ENCODE data around the gene TWSG1. TPM values are rescaled to one million over a fixed set of nuclear protein-coding genes. Genes with fewer than 3 reads are reported as not detected.

Gene TWSG1
- total RNA-seq, 2 donors from 2014 or later: 14.7 to 16.6 TPM

DNA sequence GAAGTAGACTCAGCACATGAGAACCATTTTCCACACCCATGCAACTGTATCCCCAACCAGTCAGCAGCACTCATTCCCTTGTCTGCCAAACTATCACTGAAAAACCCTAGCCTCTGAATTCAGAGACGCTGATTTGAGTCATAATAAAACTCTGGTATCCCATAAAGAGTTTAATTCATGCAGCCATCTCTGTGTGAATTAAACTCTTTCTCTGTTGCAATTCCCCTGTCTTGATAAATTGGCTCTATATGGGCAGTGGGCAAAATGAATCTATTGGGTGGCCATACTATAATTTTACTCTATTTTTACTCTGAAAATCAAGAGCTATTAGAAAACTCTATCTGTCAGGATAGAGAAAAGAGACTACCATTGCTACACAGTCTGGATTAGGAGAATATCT, 40.6 kb upstream of the TWSG1 start:
- TF ChIP-seq, protein P1, sequence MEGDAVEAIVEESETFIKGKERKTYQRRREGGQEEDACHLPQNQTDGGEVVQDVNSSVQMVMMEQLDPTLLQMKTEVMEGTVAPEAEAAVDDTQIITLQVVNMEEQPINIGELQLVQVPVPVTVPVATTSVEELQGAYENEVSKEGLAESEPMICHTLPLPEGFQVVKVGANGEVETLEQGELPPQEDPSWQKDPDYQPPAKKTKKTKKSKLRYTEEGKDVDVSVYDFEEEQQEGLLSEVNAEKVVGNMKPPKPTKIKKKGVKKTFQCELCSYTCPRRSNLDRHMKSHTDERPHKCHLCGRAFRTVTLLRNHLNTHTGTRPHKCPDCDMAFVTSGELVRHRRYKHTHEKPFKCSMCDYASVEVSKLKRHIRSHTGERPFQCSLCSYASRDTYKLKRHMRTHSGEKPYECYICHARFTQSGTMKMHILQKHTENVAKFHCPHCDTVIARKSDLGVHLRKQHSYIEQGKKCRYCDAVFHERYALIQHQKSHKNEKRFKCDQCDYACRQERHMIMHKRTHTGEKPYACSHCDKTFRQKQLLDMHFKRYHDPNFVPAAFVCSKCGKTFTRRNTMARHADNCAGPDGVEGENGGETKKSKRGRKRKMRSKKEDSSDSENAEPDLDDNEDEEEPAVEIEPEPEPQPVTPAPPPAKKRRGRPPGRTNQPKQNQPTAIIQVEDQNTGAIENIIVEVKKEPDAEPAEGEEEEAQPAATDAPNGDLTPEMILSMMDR (IDR thresholded peaks at IDR 0.05): no peak
- Histone ChIP-seq H3K4me3 (no peak overlapping the region), H3K4me1 (no peaks in the 10 kb centered on the region), H3K27me3 (no peaks in the 10 kb centered on the region), H3K36me3 (no peaks in the 10 kb centered on the region), H3K9me3 (peaks cover 0 to 19% of the 10 kb centered on the region in 2 donors), H3K27ac (no peak overlapping the region)
- DNase-seq (ENCODE audit: low spot score): no peak

DNA sequence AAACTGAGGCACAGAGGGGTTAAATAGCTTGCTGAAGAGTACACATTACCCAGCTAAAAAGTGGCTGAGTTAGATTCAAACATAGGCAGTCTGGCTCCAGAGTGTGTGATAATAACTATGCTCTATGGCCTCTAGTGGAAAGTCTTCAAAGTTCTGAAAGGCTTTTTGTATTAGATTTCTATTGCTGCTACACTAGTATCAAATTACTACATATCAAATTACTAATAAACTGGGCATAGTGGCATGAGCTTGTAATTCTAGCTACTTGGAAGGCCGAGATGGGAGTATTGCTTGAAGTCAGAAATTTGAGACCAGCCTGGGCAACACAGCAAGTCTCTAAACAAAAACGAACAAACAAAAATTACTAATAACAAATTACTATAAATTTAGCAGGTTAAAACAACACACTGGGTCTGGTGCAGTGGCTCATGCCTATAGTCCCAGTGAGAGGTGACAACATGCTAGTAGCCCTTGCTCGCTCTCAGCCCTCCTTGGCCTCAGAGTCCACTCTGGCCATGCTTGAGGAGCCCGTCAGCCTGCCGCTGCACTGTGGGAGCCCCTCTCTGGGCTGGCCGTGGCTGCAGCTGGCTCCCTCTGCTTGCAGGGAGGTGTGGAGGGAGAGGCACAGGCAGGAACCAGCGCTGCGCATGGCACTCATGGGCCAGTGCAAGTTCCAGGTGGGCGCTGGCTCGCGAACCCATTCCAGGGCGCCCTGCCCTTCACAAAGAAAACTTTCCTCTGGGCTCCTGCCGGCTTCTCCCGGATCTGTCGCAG, 38.2 kb upstream of the TWSG1 start:
- TF ChIP-seq, protein P1 (IDR thresholded peaks at IDR 0.05): no peak
- Histone ChIP-seq H3K36me3 (no peaks in the 10 kb centered on the region), H3K27ac (no peak overlapping the region), H3K9me3 (peaks cover 0 to 19% of the 10 kb centered on the region in 2 donors), H3K4me1 (no peaks in the 10 kb centered on the region), H3K27me3 (no peaks in the 10 kb centered on the region), H3K4me3 (no peak overlapping the region)
- no peak for DNase-seq (ENCODE audit: low spot score)

DNA sequence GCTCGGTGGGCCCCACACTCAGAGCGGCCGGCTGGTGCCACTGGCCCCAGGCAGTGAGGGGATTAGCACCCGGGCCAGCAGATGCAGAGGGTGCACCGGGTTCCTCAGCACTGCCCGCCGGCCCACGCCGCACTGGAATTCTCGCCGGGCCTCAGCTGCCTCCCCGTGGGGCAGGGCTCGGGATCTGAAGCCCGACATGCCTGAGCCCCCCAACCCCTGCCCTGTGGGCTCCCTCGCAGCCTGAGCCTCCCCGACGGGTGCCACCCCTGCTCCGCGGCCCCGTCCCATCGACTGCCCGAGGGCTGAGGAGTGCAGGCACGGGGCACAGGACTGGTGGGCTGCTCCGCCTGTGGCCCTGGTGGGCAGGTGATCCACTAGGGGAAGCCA, 37.6 kb upstream of the TWSG1 start:
- no peaks in the 10 kb centered on the region for H3K27me3 ChIP-seq
- no peaks in the 10 kb centered on the region for H3K36me3 ChIP-seq
- H3K27ac ChIP-seq: no peak overlapping the region
- no peak overlapping the region for H3K4me3 ChIP-seq
- TF ChIP-seq, protein P1 (IDR thresholded peaks at IDR 0.05): no peak
- H3K9me3 ChIP-seq: peaks cover 0 to 19% of the 10 kb centered on the region in 2 donors
- no peaks in the 10 kb centered on the region for H3K4me1 ChIP-seq
- no peak for DNase-seq (ENCODE audit: low spot score)

DNA sequence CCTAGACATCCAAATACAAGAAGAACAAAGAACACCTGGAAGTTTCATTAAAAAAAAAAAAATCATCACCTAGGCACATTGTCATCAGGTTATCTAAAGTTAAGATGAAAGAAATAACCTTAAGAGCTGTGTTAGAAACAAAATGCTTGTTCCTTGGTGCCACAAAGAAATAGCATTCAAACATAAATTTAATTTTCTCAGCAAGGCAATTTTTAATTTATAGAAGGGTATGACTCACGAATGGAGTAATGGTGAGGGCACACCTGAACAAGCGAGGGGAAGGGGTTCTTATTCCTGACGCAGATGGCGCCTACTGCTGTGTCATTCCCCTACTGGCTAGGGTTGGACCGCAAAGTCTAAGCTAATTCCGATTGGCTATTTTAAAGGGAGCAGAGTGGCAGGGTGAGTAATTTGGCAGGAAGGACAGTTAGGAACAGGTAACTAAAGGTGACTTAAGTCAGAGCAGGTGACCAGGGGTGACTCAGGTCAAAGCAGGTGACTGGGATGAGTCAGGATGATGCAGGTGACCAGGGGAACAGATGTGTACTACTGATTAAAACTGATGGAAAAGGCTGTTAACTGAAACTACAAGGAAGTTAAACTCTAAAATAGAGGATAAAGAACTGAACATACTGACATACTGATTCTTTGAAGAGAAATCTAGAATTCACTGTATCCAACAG, 30.0 kb upstream of the TWSG1 start:
- H3K27me3 ChIP-seq: no peaks in the 10 kb centered on the region
- DNase-seq (ENCODE audit: low spot score): no peak
- H3K4me1 ChIP-seq: no peaks in the 10 kb centered on the region
- TF ChIP-seq, protein P1 (IDR thresholded peaks at IDR 0.05): no peak
- H3K36me3 ChIP-seq: no peaks in the 10 kb centered on the region
- no peak overlapping the region for H3K27ac ChIP-seq
- H3K4me3 ChIP-seq: no peak overlapping the region
- H3K9me3 ChIP-seq: no peaks in the 10 kb centered on the region

GRCh38 chr18:9319333-9319732, 15.2 kb upstream of the TWSG1 start:
- TF ChIP-seq, protein P1 (IDR thresholded peaks at IDR 0.05): no peak
- H3K9me3 ChIP-seq: no peaks in the 10 kb centered on the region
- no peaks in the 10 kb centered on the region for H3K36me3 ChIP-seq
- H3K27me3 ChIP-seq: no peaks in the 10 kb centered on the region
- H3K4me1 ChIP-seq: no peaks in the 10 kb centered on the region
- no peak overlapping the region for H3K27ac ChIP-seq
- no peak overlapping the region for H3K4me3 ChIP-seq
- DNase-seq (ENCODE audit: low spot score): no peak

All from right atrium auricular region (tissue), 2 donors.